Duodenal mucosa (tissue), 2 donors: Measurements from ENCODE around the gene MPL.

ENCODE experiments used
- H3K27ac ChIP-seq: one replicate; pipeline ENCODE4 v1.7.0; 2013; ENCODE audit warnings: low read depth, low read length
- H3K27me3 ChIP-seq, 2 donors: one replicate each; pipeline ENCODE4 v1.7.0; 2013; ENCODE audit warnings: low read length in 2 of 2, control low read depth in 1 of 2; ENCODE audit not compliant: insufficient read depth in 2 of 2, control insufficient read depth in 1 of 2
- H3K36me3 ChIP-seq, 2 donors: one replicate each; pipeline ENCODE4 v1.7.0; 2013; ENCODE audit warnings: low read length in 2 of 2, control low read depth in 1 of 2; ENCODE audit not compliant: insufficient read depth in 2 of 2, control insufficient read depth in 1 of 2
- H3K4me1 ChIP-seq, 2 donors: one replicate each; pipeline ENCODE4 v1.7.0; 2013; ENCODE audit warnings: low read length in 2 of 2, control low read depth in 1 of 2; ENCODE audit not compliant: insufficient read depth in 2 of 2, control insufficient read depth in 1 of 2
- H3K4me3 ChIP-seq, 2 donors: one replicate each; pipeline ENCODE4 v1.7.0; 2013; ENCODE audit warnings: low read length in 2 of 2, low read depth in 1 of 2
- H3K9ac ChIP-seq, 2 donors: one replicate each; pipeline ENCODE4 v1.7.0; 2013; ENCODE audit warnings: low read length in 2 of 2, low read depth in 1 of 2
- H3K9me3 ChIP-seq, 2 donors: one replicate each; pipeline ENCODE4 v1.7.0; 2013; ENCODE audit warnings: low read length in 2 of 2, control low read depth in 1 of 2; ENCODE audit not compliant: control insufficient read depth in 1 of 2

Gene MPL

DNA sequence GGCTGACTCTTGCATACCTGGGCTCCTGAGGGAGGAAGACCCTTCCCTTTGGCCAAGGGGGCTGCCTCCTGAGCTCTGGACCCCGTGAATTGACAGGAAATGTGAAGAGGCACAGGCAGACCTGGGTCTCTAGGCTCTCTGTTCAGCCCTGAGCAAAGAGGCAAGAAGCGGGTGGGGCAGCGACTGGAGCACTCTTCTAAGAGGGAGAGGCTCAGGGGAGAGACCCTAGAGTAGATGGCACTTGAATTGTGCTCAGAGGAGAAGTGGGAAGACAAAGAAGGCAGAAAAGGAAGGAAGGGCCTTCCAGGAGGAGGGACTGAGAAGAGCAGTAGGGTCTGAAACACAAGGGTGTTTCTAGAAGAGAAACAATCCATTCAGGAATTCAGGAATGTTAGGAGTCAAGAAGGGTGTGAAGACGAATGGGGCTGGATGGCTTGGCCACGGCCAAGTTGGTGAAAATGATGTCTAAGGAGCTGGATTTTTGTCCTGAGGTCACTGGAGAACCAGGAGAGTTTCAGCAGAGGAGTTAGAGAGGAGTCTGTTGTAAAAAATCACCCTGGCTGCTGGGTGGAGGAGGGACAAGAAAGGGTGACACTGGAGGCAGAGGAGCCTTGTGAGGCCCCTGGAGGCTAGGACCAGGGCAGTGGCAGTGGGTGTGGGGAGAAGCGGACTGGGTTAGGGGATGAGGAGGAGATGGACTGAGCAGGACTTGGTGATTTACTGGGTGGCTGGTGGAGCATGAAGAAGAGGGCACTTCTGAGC is 31.5 kb upstream of the MPL start:
- Histone ChIP-seq H3K27me3 (no peaks in the 10 kb centered on the region), H3K9me3 (no peaks in the 10 kb centered on the region), H3K9ac (no peak overlapping the region), H3K4me1 (peaks cover 22 to 28% of the 10 kb centered on the region in 2 donors), H3K4me3 (no peak overlapping the region), H3K27ac (no peak overlapping the region), H3K36me3 (no peaks in the 10 kb centered on the region)

DNA sequence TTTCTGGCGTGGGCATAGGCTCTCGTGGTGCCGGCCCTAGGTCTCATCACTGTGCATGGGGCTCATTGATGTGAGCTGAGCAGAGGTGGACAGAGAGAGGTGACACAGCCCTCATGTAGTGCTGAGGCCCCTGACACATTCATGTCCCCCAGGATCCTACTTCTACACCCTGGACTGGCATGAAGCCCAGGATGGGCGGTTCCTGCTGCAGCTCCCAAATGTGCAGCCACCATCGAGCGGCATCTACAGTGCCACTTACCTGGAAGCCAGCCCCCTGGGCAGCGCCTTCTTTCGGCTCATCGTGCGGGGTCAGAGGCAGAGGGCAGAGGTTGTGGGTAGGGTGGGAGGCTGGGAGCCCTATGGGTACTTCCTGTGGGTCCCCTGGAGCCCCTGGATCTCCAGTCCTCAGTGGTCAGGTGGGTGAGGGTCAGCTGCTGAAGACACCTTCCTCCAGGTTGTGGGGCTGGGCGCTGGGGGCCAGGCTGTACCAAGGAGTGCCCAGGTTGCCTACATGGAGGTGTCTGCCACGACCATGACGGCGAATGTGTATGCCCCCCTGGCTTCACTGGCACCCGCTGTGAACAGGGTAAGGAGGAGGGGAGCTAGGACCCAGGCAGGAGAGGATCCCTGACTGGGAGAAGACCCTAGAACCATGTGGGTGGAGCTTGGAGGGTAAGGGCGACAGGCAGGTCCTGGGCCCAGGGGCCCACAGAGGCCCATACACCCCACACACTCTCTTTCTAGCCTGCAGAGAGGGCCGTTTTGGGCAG is 30.7 kb upstream of the MPL start:
- Histone ChIP-seq H3K27ac (no peak overlapping the region), H3K4me1 (peaks cover 22 to 28% of the 10 kb centered on the region in 2 donors), H3K9me3 (no peaks in the 10 kb centered on the region), H3K27me3 (no peaks in the 10 kb centered on the region), H3K4me3 (no peak overlapping the region), H3K36me3 (no peaks in the 10 kb centered on the region), H3K9ac (no peak overlapping the region)

DNA sequence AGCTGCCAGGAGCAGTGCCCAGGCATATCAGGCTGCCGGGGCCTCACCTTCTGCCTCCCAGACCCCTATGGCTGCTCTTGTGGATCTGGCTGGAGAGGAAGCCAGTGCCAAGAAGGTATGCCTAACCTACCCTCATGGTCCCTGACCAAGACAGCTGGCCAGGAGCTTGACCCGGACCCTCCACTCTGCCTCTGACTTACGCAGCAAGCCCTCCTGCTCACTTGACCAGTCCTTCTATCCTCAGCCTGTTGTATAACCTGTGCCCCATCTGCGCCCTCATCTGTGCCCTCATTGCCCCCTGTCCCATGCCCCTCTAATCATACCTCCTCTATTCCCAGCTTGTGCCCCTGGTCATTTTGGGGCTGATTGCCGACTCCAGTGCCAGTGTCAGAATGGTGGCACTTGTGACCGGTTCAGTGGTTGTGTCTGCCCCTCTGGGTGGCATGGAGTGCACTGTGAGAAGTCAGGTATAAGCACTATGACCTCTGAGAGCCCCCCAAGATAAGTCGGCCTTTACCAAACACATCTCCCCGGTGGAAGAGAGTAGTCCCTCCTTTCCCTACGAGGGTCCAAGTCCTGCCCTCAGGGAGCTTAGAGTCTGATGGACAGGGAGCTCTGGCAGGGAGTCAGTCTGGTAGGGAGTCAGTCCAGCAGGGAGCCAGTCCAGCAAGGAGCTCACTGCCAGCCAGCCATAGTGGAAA is 30.0 kb upstream of the MPL start:
- Histone ChIP-seq H3K36me3 (no peaks in the 10 kb centered on the region), H3K27ac (no peak overlapping the region), H3K4me1 (peaks cover 15 to 23% of the 10 kb centered on the region in 2 donors), H3K4me3 (no peak overlapping the region), H3K27me3 (no peaks in the 10 kb centered on the region), H3K9me3 (no peaks in the 10 kb centered on the region), H3K9ac (no peak overlapping the region)

DNA sequence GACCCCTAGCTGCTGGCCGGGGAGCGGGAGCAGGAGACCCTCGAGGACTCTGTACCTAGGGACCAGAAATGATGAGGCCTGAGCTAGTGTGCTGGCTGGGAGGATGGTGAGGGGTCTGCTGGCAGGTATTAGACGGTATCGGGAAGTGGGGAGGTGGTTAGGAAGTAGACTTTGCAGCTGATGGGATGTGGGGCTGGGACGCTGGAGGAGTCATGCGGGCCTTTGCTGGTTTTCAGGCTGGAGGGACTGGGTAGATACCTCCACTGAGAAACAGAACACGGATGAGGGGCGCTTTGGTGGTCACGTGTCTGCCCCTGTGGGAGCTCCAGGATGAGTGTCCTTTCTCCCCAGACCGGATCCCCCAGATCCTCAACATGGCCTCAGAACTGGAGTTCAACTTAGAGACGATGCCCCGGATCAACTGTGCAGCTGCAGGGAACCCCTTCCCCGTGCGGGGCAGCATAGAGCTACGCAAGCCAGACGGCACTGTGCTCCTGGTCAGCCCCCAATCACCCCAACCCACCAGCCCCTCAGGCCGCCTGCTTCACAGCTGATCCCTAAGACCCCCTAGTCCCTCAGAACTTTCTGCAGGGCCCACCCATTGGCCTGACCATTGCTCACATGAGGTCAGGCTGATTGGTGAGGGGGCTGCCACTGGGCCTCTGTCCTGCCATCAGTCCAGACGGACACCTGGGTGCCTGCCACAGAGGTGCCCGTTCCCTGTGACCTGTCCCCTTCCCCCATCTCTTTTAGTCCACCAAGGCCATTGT is 28.8 kb upstream of the MPL start:
- H3K9ac ChIP-seq = no peak overlapping the region
- no peak overlapping the region for H3K27ac ChIP-seq
- H3K36me3 ChIP-seq = no peaks in the 10 kb centered on the region

DNA sequence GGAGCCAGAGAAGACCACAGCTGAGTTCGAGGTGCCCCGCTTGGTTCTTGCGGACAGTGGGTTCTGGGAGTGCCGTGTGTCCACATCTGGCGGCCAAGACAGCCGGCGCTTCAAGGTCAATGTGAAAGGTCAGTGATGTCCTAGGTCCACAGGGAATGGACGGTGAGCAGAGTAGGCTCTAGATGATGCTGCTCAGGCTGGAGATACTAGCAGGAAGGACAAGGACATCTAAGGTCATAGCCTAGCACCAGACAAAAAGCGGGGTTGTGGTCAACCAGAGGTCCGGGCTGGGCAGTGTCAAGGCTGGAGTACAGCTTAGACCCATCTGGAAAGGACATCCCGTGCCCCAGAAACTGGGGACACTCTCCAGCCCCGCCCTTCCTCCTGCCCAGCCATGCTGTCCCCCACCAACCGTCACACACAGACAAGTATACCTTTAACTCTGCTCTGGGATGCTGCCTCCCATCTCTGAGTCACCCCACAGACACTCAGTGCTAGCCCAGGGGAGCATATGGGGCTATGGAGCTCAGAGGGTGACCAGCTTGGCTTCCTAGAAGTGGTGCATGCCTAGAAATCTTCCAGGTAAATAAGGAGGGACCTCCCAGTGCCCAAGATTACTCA is 28.1 kb upstream of the MPL start:
- no peaks in the 10 kb centered on the region for H3K27me3 ChIP-seq
- H3K9me3 ChIP-seq = no peaks in the 10 kb centered on the region
- no peak overlapping the region for H3K4me3 ChIP-seq
- H3K36me3 ChIP-seq = no peaks in the 10 kb centered on the region
- H3K27ac ChIP-seq = no peak overlapping the region
- H3K9ac ChIP-seq = no peak overlapping the region
- H3K4me1 ChIP-seq = peaks cover 8% of the 10 kb centered on the region in 2 donors

More for the DNA sequence above, 28.8 kb upstream of the MPL start:
- Histone ChIP-seq H3K27me3 (no peaks in the 10 kb centered on the region), H3K4me3 (no peak overlapping the region), H3K4me1 (peaks cover 9 to 13% of the 10 kb centered on the region in 2 donors), H3K9me3 (no peaks in the 10 kb centered on the region)

DNA sequence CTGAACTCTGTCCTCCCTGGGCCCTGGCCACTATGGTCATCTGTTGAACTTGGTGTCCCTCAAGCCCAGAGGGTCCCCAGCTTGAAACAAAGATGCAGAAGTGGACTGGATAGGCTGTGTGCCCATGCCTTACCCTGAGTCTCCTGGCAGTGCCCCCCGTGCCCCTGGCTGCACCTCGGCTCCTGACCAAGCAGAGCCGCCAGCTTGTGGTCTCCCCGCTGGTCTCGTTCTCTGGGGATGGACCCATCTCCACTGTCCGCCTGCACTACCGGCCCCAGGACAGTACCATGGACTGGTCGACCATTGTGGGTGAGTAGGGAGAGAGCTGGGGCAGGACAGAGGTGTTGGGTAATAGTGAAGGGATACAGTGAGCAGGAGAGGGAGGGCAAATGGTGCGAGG is 26.1 kb upstream of the MPL start:
- Histone ChIP-seq H3K9me3 (no peaks in the 10 kb centered on the region), H3K27me3 (no peaks in the 10 kb centered on the region), H3K4me3 (no peak overlapping the region), H3K36me3 (no peaks in the 10 kb centered on the region), H3K27ac (no peak overlapping the region), H3K9ac (no peak overlapping the region), H3K4me1 (peaks cover 0 to 4% of the 10 kb centered on the region in 2 donors)

DNA sequence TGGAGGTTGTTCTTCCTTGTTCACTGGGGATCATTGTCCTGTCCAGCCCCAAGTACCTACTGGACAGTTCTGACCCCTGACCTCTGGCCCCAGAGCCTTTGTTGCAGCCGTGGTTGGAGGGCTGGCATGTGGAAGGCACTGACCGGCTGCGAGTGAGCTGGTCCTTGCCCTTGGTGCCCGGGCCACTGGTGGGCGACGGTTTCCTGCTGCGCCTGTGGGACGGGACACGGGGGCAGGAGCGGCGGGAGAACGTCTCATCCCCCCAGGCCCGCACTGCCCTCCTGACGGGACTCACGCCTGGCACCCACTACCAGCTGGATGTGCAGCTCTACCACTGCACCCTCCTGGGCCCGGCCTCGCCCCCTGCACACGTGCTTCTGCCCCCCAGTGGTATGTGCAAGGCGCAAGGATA is 25.4 kb upstream of the MPL start:
- Histone ChIP-seq H3K4me3 (no peak overlapping the region), H3K9ac (no peak overlapping the region), H3K36me3 (no peaks in the 10 kb centered on the region), H3K4me1 (peaks cover 0 to 4% of the 10 kb centered on the region in 2 donors), H3K9me3 (no peaks in the 10 kb centered on the region), H3K27ac (no peak overlapping the region), H3K27me3 (no peaks in the 10 kb centered on the region)

DNA sequence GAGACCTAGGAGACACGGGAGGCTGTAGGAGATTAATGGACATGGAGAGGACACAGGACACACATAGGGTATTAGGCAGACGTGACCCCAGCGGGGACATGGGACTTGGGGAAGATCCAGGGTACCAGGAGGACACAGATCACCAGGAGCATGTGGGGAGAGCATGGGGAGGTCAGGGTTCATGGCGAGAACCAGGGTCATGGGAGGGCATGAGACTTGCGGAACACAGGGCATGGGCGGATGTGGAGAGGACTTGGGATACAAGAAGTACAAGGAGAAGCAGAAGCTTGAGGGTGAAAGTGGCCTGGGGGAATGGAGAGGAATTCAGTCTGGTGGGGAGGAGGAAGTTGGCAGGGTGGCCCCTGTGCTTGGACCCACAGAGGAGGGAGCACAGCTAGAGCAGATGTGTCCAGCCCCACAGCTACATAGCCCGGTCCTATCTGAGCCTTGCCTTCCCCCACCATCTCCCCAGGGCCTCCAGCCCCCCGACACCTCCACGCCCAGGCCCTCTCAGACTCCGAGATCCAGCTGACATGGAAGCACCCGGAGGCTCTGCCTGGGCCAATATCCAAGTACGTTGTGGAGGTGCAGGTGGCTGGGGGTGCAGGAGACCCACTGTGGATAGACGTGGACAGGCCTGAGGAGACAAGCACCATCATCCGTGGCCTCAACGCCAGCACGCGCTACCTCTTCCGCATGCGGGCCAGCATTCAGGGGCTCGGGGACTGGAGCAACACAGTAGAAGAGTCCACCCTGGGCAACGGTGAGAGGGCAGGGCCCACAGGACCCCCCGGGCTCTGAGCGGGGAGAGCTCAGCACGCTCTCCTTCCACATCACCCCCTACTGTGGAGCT is 24.7 kb upstream of the MPL start:
- Histone ChIP-seq H3K27me3 (no peaks in the 10 kb centered on the region), H3K9ac (no peak overlapping the region), H3K9me3 (no peaks in the 10 kb centered on the region), H3K4me1 (peaks cover 0 to 4% of the 10 kb centered on the region in 2 donors), H3K36me3 (no peaks in the 10 kb centered on the region), H3K27ac (no peak overlapping the region), H3K4me3 (no peak overlapping the region)

DNA sequence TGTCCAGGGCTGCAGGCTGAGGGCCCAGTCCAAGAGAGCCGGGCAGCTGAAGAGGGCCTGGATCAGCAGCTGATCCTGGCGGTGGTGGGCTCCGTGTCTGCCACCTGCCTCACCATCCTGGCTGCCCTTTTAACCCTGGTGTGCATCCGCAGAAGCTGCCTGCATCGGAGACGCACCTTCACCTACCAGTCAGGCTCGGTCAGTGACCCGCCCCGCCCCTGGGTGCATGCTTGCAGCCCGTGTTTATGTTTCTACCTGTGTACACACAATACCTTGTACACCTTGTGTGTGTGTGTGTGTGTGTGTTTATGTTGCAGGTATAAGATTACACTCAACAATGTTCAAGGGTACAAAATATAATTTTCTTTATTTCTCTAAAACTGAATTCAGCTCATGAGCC is 23.8 kb upstream of the MPL start:
- H3K9ac ChIP-seq = no peak overlapping the region
- H3K27me3 ChIP-seq = no peaks in the 10 kb centered on the region
- no peak overlapping the region for H3K27ac ChIP-seq
- no peak overlapping the region for H3K4me3 ChIP-seq
- no peaks in the 10 kb centered on the region for H3K36me3 ChIP-seq
- H3K9me3 ChIP-seq = no peaks in the 10 kb centered on the region
- H3K4me1 ChIP-seq = peaks cover 0 to 4% of the 10 kb centered on the region in 2 donors
